ENCODE data around the gene ABT1.
"Not testable (repeated sequence)": the region's sequence is repeated elsewhere in the genome, so short reads cannot be mapped to it uniquely, and the experiment has no call there.

The ABT1 gene

GRCh38 chr6:26596579-26597388 lies at the start of gene ABT1:
Gene ABT1 (plus strand): TSS chr6:26596953. CDS start chr6:26596983, 30 bp downstream.
- peak; percentile 99 for DNase-seq

- not testable (repeated sequence) for DNase-seq
Observed at GRCh38 chr6:26547363-26547762, 49.4 kb upstream of the ABT1 start.

- DNase-seq, result peak; percentile 90
Observed at GRCh38 chr6:26550250-26550993, 46.3 kb upstream of the ABT1 start.

DNA sequence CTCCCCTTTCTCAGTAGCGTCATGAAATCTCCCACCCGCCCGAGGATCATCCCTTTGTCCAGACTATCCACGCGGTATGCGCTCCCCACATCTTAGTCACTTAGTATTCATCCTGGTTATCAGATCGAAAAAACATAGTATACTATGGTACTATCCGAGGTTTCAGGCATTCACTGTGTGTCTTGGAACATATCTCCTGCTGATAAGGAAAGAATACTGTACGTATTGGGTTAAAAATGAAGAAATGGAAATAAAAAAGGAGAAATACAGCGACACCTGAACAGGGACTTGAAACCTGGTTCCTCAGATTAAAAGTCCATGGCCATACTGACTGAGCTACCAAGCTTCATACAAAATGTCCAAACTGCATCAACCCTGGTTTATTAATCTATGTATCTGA lies 44.5 kb upstream of the ABT1 start:
- no peak for DNase-seq

GRCh38 chr6:26552640-26553188 lies 44.0 kb upstream of the ABT1 start:
- peak; percentile 70 for DNase-seq

DNA sequence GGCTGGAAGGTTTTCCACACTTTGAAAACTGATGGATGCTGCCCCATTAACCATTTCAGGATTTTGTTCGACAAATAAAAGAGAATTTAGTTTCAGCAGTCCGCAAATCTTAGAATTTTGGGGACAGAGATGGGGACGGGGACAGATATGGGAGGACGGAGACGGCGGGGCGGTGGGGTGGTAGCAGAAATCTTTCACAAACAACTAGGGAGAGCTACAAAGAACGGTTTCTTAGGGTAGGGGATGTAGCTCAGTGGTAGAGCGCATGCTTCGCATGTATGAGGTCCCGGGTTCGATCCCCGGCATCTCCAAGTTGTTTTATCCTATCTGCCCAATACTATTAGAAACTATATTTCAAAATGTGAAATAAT lies 43.5 kb upstream of the ABT1 start:
- DNase-seq, result peak; percentile 82

DNA sequence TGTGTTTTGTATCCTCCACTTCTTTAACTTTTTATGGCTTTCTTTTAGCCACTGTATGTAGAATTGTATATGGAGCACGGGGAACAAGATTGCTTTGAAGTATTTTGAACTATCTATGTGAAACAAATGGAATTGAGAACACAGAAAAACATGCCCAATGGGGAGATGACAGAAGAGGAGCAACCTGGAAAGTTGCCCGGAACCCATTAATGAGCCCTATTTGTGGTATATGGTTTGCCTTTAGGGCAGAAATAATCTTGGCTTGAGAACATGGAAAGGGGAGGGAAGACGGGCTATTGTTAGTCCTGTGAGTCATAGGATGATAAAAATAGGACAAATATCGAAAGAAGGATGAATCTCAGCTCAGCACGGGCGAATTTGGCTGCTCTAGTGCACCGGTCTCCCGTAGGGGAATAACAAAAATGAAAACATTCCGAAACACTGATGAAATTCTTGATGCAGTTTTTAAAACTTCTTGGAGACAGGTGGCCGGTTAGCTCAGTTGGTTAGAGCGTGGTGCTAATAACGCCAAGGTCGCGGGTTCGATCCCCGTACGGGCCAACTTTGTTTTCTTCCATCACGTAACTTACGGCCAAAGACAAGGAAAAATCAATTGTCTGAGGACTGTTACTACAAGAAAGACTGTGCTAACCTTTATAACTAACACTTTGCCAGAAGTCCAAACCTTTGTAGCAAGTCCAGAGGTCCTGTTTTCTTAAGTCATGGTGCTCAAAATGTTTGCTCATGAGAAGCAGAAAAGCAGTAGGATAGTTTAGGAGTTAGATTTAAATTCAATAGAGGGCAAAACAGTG lies 42.9 kb upstream of the ABT1 start:
- peak; percentile 89 for DNase-seq

DNA sequence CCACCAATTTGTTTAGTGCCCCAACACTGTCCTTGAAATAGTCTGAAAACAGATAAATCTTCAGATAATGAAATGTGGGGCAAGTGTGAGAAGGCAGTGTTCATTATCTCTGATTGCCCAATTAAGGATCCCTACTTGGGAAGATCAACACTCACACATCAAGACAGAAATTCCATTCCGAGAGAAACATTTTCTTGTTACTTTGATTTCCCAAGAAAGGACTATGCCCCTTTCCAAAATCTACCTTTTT lies 42.4 kb upstream of the ABT1 start:
- DNase-seq, result no peak

GRCh38 chr6:26554697-26555504 lies 41.9 kb upstream of the ABT1 start:
- DNase-seq, result peak; percentile 88

- DNase-seq, result peak; percentile 61
Observed at GRCh38 chr6:26555505-26556262, 41.1 kb upstream of the ABT1 start.

DNA sequence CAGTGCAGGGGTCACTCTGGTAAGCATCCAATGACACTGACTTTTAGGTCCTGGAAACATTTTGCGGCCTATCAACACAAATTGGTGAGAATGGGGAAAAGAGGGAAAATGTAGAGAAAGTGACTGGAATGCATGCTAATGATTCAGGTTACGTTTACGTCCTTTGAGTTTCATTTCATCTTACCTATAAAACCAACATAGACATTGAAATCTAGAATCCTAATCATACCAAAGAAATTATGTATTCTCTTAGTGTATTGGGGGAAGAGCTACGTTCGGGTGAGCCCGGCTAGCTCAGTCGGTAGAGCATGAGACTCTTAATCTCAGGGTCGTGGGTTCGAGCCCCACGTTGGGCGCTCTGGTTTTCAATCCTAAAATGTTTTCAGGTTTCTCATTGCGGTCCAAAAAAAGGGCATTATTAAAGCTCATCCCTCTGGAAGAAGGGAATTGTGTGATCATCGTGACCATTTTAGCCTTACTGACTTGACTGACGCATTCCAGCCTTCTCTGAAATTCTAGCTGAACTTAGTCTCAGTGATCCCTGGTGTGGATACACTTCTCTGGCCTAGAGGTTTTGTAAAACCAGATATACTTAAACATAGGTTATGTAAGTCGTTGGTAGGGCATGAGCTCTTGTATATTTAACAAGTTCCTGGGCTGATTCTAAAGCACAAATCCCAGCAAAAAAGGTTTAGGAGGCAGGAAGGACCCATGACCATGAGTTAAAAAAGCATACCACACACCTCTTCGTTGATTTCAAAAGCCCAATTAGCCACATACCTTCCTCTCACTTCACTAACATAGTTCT lies 40.3 kb upstream of the ABT1 start:
- peak; percentile 98 for DNase-seq

DNA sequence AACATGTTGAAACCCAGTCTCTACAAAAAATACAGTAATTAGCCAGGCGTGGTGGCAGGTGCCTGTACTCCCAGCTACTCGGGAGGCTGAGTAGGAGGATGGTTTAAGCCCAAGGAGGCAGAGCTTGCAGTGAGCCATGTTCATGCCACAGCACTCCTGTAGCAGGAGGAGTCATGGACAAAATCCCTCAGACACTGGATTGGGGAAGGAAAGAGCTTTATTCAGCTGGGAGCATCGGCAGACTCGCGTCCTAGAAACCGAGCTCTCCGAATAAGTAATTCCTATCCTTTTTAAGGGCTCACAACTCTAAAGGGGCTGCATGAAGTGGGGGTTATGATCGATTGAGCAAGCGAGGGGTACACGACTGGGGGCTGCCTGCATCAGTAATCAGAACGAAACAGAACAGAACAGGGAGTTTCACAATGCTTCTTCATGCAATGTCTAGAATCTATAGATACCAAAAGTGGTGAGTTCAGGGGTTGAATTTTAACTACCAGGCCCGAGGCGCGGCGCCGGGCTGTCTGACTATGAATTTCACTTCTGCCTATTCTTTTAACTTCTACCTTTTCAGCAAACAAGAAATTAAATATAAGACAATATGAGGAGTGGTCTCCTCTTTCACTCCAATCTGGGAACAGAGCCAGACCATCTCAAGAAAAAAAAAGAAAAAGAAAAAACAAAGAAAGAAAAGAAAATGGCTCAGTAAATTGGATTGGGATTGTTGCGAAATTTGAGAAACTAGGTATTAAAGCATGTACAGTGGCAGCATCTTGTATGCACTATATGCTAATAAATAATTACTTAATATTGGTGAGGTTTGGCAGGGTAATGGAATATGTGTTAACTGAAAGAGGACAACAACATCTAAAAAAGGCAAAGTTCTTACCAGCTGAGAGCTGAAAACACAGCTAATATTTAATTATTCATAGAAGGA lies 35.0 kb upstream of the ABT1 start:
- DNase-seq, result peak; percentile 12

- DNase-seq, result no peak
Observed at GRCh38 chr6:26563488-26563887, 33.3 kb upstream of the ABT1 start.

GRCh38 chr6:26568601-26569432 lies 27.9 kb upstream of the ABT1 start:
- DNase-seq, result peak; percentile 92

- no peak for DNase-seq
Observed at GRCh38 chr6:26569433-26569764, 27.4 kb upstream of the ABT1 start.

- no peak for DNase-seq
Observed at GRCh38 chr6:26570027-26570809, 26.5 kb upstream of the ABT1 start.

- DNase-seq, result peak; percentile 97
Observed at GRCh38 chr6:26571592-26572296, 25.0 kb upstream of the ABT1 start.

All from NCI-H69 (cell line).